ENCODE measurements around the gene RAI14. TPM values are rescaled to one million over a fixed set of nuclear protein-coding genes. Genes with fewer than 3 reads are reported as not detected.
"Not testable (repeated sequence)": the region's sequence is repeated elsewhere in the genome, so short reads cannot be mapped to it uniquely, and the experiment has no call there.

The RAI14 gene
- polyA plus RNA-seq, 1 donor: 19.7 TPM

DNA sequence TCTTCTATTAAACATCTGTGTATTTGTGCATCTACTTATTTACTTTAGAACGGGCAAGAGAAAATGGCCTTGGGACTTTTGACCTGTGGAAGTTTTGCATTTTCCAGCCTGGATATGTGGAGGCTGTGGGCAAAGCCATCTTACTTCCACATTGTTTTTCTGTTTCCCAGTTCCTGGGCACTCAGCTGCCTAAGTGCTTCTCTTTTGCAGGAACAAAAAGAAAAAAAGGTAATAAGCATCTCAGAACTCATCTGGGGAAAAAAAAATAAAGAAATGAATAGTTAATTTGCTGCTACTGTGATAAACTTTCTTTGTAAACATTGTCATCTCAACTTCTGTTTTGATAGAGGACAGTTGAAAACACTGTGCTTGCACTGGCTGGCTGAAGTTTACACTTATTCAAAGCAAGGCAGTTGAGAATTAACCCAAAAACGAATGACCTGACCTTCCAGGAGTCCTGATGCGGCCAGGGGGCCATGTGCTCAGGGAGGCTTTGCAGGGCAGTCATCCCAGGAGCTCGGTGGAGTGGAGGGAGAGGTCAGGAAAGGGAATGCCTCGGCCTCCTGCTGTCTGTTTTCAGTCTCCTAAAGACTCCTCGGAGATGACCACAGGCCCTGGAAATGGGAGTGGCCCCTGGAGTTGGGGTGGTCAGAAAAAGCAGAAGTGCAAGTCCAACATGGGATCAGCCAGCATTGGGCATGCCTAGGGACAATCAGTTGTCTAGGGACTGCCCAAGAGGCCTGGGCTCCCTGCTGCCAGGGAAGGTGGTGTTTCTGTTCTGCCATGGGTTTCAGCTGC is 75.5 kb downstream of the RAI14 start:
- no peak for DNase-seq (ENCODE audit: low read depth)

DNA sequence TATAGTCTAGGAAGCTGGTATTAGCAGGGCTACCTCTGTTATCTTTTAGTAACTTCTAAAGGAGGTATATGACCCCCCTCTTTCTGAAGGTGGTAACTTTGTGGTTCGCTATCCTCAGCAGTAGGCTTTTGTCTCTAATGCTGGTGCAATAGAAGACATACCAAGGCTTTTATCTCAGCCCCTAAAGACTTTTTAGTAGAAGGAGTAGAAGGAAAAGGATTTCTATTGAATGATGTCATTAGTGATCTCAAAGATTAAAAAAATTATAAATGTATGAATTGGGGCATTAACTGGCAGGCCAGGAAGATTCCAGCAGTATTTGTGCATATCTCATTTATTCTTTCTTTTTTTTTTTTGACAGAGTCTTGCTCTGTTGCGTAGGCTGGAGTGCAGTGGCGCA is 78.2 kb downstream of the RAI14 start:
- no peak for DNase-seq (ENCODE audit: low read depth)

DNA sequence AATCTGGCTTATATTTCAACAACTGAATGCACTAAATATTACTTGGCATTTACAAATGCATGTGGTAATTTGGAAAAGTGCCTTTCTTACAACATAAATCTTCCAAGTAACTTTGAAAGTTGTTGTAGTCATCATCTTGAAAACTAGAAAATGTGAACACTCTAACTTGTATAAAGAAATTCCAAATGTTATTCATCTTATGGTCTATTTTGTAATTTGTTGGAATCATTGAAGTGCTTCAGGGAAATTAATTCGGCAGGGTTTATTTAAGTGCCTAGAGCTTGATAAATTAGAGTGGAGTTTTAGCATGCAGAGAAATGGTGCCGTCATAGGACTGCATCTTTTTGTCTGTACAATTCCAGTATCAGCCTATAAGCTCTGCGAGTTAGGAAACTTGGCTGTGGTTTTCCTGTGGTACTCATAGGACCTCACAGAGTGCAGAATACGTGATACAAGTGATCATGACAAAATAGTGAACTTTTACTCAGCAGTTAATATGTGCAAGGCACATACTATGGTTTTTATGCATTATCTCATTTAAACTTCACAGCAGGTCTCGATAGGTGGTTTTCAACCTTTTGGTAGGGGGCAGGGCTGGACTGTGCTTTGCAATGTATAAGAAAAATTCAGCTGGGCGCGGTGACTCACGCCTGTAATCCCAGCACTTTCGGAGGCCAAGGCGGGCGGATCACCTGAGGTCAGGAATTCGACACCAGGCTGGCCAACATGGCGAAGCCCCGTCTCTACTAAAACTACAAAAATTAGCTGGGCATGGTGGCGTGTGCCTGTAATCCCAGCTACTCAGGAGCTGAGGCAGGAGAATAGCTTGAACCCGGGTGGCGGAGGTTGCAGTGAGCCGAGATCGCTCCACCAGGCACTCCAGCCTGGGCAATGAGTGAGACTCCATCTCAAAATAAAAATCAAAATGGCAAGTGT is 79.6 kb downstream of the RAI14 start:
- no peak for DNase-seq (ENCODE audit: low read depth)

DNA sequence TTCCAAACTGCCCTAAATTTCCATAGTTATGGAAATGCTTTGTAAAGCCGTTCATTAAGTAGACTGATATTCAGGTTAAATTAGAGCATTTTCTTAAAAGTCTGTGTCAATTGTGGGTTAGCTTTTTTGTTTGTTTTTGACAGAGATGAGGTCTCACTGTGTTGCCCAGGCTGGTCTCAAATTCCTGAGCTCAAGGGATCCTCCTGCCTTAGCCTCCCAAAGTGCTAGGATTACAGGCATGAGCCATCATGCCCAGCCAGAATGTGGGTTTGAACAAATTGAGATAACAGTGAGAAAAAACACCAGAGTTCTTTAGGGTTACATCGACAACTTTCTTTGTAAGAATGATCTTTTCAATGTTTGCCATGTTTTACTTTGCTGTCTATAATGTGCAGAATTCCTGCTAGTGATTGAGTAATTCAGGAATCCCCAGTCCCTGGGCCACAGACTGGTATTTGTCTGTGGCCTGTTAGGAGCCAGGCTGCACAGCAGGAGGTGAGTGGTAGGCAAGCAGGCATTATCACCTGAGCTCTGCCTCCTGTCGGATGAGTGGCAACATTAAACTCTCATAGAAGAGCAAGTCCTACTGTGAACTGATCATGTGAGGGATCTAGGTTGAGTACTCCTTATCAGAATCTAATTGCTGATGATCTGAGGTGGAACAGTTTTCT is 80.5 kb downstream of the RAI14 start:
- DNase-seq (ENCODE audit: low read depth): no peak

DNA sequence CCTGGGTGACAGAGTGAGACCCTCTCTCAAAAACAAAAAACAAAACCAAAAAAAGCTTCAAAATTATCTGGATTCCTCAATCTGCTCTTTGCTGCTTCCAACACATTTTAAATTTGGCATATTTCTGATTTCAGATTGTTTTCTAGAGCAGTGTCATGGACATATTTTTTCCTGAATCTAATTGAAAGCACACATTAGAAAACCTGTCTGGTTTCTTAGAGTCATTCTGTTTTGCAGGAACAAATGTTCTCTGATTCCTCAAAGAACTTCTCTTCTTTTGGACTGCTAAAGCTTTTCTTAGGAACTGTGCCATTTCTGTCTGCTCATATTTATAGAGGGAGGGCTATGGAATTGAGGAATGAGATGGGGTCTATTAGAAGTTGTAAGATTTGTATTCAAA is 81.6 kb downstream of the RAI14 start:
- DNase-seq (ENCODE audit: low read depth): no peak

DNA sequence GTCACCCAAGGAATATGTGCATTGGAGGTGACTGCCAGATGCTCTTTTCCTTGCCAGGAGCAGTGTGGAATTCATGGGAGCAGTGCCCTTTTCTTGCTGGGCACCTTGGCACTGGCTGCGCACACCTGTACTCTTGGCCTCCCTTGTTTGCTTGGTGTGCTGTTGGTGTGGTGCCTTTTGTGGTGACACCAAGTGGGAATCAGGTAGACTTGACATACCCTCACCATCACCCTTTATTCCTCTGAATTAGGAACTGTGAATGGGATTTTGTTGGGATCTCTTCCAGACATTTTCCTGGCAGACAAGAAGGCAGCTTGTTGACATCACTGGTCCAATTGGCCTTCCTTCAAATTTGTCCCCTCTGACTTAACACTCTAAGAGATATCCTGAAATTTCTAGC is 82.3 kb downstream of the RAI14 start:
- no peak for DNase-seq (ENCODE audit: low read depth)

DNA sequence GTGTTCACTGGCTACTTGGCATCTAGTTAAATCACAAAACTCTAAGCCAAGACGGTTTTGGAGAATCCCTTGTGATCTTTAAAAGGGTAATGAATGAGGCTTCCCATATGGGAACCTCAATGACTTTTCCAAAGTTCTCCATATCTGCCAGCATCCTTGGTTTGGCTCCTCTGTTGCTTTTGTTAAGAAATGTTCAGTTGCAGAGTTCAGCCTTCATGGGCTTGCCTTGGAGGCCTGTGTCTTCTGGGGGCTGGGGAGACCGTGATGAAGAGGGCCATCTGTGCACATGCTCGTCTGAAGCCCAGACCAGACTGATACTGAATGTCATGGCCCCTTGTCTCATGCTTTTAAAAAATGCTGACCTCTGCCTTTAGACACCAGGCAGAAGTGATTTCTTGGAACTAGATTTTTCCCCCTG is 84.3 kb downstream of the RAI14 start:
- no peak for DNase-seq (ENCODE audit: low read depth)

DNA sequence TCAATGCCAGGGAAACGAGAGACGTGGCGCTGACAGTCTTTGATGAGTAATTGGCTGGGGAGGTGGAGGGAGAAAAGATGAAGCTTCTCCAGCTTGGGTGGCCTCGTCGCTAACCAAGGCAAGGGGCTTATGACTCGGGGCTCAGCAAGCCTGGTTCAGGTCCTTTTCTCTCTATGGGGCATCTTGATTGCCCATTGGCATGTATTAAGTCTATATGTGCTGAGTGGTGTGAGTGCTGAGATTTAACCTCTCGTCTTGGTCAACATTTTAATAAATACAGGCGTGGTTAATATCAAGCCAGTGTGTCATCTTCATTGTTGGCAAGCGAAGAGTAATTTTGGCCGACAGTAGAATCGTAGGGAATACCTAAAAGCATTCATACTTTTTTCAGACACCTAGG is 85.9 kb downstream of the RAI14 start:
- no peak for DNase-seq (ENCODE audit: low read depth)

DNA sequence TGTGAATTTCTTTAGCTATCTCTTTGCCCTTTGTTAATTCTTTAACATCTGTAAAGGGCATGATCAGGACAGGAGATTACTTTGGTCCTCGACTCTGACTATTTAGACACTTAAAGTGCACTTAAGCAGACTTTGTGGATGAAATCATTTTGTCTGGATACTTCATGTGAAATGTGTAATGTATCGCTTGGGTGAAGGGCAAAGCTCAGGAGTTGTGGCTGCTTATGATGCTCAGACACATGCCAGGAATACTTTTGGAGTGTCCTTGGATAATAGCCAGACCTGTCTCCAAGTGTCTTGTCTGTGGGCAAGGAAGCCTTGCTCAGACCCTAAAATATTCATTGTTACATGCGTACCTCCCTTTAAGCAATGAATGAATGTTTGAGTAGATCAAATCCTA is 87.8 kb downstream of the RAI14 start:
- no peak for DNase-seq (ENCODE audit: low read depth)

DNA sequence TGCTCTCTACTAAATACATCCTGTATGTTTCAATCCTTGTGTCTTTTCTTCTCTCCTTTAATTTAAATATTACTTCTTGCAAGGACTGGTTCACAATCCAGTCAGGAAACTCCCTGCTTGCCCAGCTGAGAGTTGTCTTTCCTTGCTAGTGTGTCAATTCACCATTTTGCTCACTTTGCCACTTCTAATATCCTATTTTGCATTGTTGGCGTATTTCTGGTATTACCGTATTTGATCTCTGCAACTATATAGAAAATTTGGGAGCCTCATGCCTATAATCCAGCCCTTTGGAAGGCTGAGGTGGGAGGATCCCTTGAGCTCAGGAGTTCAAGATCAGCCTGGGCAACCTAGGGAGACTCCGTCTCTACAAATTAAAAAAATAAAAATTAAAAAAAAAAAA is 92.3 kb downstream of the RAI14 start:
- no peak for DNase-seq (ENCODE audit: low read depth)

DNA sequence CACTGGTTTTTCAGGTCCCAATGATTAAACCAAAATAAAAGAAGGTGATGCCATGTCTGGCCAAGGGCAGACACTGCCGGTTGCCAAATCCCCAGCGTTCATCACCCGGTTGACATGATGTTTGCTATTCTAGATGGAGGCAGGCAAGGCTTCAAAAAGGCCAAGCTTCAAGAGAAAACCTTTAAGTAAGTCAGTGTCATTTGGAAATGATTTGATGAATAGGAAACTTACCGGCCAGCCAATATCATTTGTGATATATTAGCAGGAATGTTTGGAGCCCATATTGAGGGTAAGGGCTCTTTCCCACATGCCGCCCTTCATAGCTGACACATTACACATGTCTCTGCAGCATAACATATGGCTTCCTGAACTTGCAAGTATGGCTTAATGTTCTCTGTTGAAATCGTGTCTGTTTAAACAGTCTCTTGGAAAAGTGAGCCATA is 93.3 kb downstream of the RAI14 start:
- no peak for DNase-seq (ENCODE audit: low read depth)

DNA sequence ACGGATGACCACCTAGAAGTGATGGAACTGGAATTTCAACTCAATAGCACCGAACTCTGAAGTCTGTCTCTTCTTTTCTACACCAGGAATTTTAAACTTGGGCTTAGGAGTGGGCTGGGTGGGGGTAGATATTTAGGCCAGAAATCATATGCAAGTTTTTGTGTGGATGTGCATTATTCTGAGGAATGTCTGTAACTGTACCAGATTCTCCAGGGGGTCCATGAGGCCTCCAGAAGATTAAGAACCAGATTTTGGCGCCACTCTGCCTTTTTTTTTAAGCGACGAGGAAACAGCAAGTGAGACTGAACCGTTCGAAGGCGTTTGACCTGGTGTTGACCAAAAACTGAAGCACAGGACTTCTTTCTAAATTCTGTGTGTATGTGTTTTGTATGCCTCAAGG is 94.1 kb downstream of the RAI14 start:
- DNase-seq (ENCODE audit: low read depth): no peak

DNA sequence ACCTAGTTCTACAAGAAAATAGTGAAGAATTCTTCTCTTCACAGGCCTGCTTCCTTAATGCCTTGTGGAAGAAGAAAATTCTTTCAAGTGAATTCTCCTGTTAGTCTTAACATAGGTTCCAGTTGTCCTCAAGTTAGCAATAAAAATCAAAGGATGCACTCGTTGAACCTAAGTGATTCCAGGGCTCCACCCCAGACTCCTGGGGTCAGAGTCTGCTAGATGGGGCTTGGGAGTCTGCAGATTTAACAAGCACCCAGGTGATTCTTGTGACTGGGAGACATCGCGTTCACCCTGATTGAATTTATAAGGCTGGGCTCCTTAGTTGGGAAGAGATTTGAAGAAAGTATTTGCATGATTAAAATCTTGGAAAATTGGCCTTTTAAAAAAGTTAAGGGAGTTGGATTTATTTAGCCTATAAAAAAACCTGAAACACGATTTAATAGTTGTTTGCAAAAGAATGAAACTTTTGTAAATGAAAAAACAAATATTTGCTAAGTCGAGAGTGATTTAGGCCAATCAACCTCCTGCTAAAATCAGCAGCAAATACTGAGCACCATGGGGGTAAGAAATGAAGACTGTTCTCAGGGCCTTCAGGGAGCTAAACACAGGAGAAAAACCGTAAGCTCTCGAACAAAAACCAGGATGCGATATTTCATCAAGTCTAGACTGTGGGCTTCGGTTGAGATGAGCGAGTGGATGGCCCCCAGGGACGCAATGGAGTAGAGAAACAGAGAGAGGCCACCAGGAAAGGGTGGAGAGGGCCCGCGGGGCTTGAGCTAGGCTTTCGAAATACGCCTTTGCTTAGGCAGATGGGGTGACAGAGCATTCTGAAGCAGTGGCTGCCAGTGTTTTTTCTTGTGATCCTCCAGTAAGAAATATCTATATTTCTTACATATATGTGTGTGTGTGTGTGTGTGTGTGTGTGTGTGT is 95.9 kb downstream of the RAI14 start:
- DNase-seq (ENCODE audit: low read depth): no peak

DNA sequence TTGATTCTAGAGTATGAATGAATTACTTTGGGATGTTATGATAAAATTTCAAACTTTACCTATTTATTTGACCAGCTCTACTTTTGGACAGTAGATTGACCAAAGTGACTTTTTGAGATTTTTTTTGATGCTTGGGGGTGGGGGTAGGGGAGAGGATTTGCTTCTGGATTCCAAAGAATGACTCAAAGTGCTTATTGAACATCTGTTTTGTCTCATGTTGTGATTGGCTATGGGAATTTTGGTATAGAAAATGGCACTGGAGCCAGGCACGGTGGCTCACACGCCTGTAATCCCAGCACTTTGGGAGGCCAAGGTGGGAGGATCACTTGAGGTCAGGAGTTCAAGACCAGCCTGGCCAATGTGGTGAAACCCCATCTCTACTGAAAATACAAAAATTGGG is 97.1 kb downstream of the RAI14 start:
- not testable (repeated sequence) for DNase-seq (ENCODE audit: low read depth)

DNA sequence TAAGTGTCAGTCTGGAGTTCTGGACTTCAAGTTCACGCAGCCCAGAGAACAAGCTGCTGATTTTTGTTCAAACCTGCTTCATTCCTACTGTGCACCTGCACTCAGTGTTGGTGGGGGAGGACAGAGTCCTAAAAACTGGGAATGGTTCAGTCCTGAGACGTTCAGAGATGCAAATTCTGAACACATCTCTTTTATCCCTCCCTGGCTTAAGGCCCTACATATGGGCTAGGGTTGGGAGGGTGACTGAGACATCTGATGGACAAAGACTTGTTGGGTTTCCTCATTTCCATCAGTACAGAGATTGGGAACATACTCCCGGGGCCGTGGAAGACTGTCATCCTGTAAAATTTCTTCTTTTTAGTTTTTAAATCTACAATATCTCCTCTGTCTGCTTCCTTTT is 99.8 kb downstream of the RAI14 start:
- no peak for DNase-seq (ENCODE audit: low read depth)

DNA sequence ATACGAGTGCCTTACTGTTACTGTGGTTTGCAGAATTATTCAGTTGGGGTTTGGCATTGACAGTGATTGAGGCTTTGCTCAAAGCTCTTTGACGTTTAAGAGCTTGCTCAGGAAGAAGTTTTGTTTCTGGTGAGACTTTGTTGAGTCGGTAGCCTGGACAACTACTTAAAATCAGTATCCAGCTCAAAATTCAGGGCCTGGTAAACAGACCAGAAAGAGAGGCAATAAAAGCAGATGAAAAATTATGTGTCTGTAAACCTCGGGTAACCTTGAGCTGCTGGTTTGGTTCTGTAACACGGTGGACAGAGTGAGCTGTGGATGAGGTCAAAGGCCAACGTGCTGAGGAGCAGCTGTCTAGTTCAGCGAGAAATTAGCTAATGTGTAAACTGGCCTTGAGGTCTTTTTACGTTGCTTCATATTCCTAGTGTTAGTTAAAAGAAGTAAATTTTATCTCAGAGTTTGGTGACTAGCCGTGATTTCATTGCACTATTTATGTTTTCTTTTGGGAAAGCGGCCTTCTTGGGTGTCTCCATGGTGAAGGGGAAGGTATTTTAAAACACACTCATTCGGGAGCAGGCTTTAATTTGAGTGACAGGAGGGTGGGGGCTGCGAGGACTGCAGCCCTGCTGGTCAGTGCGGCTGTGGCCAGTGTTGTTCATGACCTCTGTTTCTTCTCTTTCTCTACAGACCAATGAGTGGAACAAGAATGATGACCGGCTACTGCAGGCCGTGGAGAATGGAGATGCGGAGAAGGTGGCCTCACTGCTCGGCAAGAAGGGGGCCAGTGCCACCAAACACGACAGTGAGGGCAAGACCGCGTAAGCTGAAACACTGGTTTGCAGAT is 100.9 kb downstream of the RAI14 start:
- DNase-seq (ENCODE audit: low read depth): no peak

DNA sequence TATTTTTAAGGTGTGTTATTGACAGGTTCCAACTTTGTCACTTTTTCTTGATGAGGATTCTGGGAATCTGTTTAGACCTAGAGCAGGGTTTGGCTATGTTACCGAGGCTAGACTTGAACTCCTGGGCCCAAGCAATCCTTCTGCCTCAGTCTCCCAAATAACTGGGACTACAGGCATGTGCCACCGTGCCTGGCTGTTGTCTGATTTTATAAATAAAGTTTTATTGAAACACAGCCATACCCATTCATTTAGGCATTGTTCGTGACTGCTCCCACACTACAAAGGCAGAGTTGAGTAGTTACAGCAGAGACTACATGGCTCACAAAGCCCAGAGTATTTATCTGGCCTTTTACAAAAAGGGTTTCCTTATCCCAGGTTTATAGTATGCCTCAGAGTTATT is 102.4 kb downstream of the RAI14 start:
- DNase-seq (ENCODE audit: low read depth): no peak

DNA sequence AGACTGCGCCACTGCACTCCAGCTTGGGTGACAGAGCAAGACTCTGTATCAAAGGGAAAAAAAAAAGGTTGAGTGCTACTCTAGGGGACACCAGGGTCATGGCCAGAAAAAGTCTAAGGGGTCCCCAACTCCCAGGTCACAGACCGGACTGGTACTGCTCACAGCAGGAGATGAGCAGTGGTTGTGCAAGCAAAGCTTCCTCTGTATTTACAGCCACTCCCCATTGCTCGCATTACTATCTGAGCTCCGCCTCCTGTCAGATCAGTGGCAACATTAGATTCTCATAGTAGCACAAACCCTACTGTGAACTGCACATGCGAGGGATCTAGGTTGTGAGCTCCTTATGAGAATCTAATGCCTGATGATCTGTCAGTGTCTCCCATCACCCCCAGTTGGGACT is 103.1 kb downstream of the RAI14 start:
- not testable (repeated sequence) for DNase-seq (ENCODE audit: low read depth)

DNA sequence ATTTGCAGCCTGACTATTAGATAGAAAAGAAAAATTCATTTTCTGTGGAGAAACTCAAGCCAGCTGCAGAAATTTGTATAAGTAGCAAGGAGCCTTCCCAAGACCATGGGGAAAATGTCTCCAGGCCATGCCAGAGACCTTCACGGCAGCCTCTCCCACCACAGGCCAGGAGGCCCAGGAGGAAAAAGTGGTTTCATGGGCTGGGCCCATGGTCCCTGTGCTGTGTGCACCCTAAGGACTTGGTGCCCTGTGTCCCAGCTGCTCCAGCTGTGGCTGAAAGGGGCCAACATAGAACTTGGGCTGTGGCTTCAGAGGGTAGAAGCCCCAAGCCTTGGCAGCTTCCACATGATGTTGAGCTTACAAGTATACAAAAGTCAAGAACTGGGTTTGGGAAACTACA is 109.5 kb downstream of the RAI14 start:
- no peak for DNase-seq (ENCODE audit: low read depth)

DNA sequence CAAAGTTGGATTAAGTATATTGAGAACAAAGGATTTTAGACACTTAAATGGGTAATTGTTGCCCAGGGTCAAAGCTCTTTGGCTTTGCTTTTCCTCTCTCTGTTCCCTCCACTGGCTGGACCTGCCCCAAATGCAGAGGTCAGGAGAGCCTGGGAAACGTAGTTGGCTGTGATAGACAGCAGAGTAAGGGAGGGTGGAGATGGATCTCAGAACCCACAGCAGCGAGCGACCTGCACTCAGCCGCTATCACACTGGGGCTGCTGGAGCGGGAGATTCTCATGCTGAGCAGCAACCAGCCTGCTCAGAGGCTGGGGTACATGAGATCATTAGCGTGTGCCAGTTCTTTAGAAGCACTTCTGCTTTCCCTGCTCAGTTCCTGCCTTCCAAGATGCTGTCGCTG is 111.1 kb downstream of the RAI14 start:
- DNase-seq (ENCODE audit: low read depth): no peak

All from forelimb muscle (tissue), 1 donor.